Liver (tissue), 9 donors: Measurements from ENCODE around the gene NUP37. TPM values are rescaled to one million over a fixed set of nuclear protein-coding genes. Genes with fewer than 3 reads are reported as not detected.
A peak's percentile ranks its signal among the peaks of the same experiment; 100 is the strongest.

Experiments
- DNase-seq: peaks from one replicate; pipeline ENCODE4 v3.0.0-alpha.2; 2017; ENCODE audit warnings: low spot score
- H3K27ac ChIP-seq, 2 donors: one replicate each; pipeline ENCODE4 v1.7.0; 2013; ENCODE audit warnings: inconsistent platforms in 2 of 2, low read length in 2 of 2, control low read depth in 1 of 2, low read depth in 1 of 2, mild to moderate bottlenecking in 1 of 2
- H3K27me3 ChIP-seq, 4 donors: one replicate each; pipeline versions ENCODE4 v1.6.1 to v1.7.0; 2013; ENCODE audit warnings: low read length in 3 of 4, inconsistent platforms in 1 of 4, mild to moderate bottlenecking in 1 of 4, moderate library complexity in 1 of 4; ENCODE audit not compliant: control insufficient read depth in 4 of 4, insufficient read depth in 4 of 4
- H3K36me3 ChIP-seq, 4 donors: one replicate each; pipeline versions ENCODE4 v1.6.1 to v1.7.0; 2013; ENCODE audit warnings: low read length in 3 of 4, mild to moderate bottlenecking in 3 of 4, low read depth in 1 of 4, moderate library complexity in 1 of 4; ENCODE audit not compliant: control insufficient read depth in 4 of 4, insufficient read depth in 3 of 4
- H3K4me1 ChIP-seq, 4 donors: one replicate each; pipeline versions ENCODE4 v1.6.1 to v1.7.0; 2013; ENCODE audit warnings: low read length in 3 of 4, mild to moderate bottlenecking in 3 of 4, moderate library complexity in 1 of 4; ENCODE audit not compliant: control insufficient read depth in 4 of 4, insufficient read depth in 4 of 4
- H3K4me3 ChIP-seq, 3 donors: one replicate each; pipeline versions ENCODE4 v1.6.1 to v1.7.0; 2013; ENCODE audit warnings: low read length in 3 of 3, control low read depth in 1 of 3, low read depth in 1 of 3, mild to moderate bottlenecking in 1 of 3
- H3K9ac ChIP-seq, 2 donors: one replicate each; pipeline ENCODE4 v1.7.0; 2013; ENCODE audit warnings: low read length in 2 of 2, mild to moderate bottlenecking in 2 of 2, moderate library complexity in 2 of 2, control low read depth in 1 of 2, low read depth in 1 of 2
- H3K9me3 ChIP-seq, 4 donors: one replicate each; pipeline versions ENCODE4 v1.6.1 to v1.7.0; 2013; ENCODE audit warnings: low read length in 3 of 4; ENCODE audit not compliant: control insufficient read depth in 4 of 4
- EGR1 ChIP-seq, 2 donors: IDR thresholded peaks; 2 replicates each; pipeline ENCODE4 v1.6.1; 2016 to 2018; ENCODE audit warnings: antibody characterized with exemption in 2 of 2, low read depth in 2 of 2
- FOXA1 ChIP-seq: IDR thresholded peaks from 2 replicates; pipeline ENCODE4 v1.6.1; 2016; ENCODE audit warnings: antibody characterized with exemption
- FOXA2 ChIP-seq: IDR thresholded peaks from 2 replicates; pipeline ENCODE4 v1.6.1; 2016; ENCODE audit warnings: antibody characterized with exemption
- GABPA ChIP-seq, 2 donors: IDR thresholded peaks in 1 of 2; conservative IDR thresholded peaks in 1 of 2; 2 replicates each; pipeline ENCODE4 v1.6.1; 2016; ENCODE audit warnings: antibody characterized with exemption in 2 of 2, mild to moderate bottlenecking in 1 of 2, moderate library complexity in 1 of 2
- HNF4A ChIP-seq, 2 donors: conservative IDR thresholded peaks; 2 replicates each; pipeline ENCODE4 v1.6.1; 2016; ENCODE audit warnings: antibody characterized with exemption in 2 of 2, mild to moderate bottlenecking in 2 of 2
- HNF4G ChIP-seq: IDR thresholded peaks from 2 replicates; pipeline ENCODE4 v1.6.1; 2016; ENCODE audit warnings: antibody characterized with exemption
- JUND ChIP-seq, 2 donors: IDR thresholded peaks; 2 replicates each; pipeline ENCODE4 v1.6.1; 2016; ENCODE audit warnings: antibody characterized with exemption in 2 of 2
- NR2F2 ChIP-seq: IDR thresholded peaks from 2 replicates; pipeline ENCODE4 v1.6.1; 2016; ENCODE audit warnings: antibody characterized with exemption
- RAD21 ChIP-seq, 2 donors: IDR thresholded peaks; 2 replicates each; pipeline ENCODE4 v1.6.1; 2016; ENCODE audit warnings: antibody characterized with exemption in 2 of 2, mild to moderate bottlenecking in 2 of 2
- RXRA ChIP-seq, 2 donors: IDR thresholded peaks; 2 replicates each; pipeline ENCODE4 v1.6.1; 2017 to 2018; ENCODE audit warnings: antibody characterized with exemption in 2 of 2, mild to moderate bottlenecking in 1 of 2
- SP1 ChIP-seq: IDR thresholded peaks from 2 replicates; pipeline ENCODE4 v1.6.1; 2018; ENCODE audit warnings: antibody characterized with exemption, mild to moderate bottlenecking
- TAF1 ChIP-seq: conservative IDR thresholded peaks from 2 replicates; pipeline ENCODE4 v1.6.1; 2016; ENCODE audit warnings: antibody characterized with exemption, mild to moderate bottlenecking
- YY1 ChIP-seq: IDR thresholded peaks from 2 replicates; pipeline ENCODE4 v1.6.1; 2016; ENCODE audit warnings: antibody characterized with exemption, mild to moderate bottlenecking
- WGBS: extraction: QIAGEN DNeasy Blood & Tissue Kit; methylation state at CpG from one replicate; pipeline ENCODE4 v1.1.7; 2013; 5-methylcytosine and 5-hydroxymethylcytosine counted together
- polyA plus RNA-seq, 2 donors: library from polyadenylated mRNA; stranded (reverse) in 1 of 2; unstranded in 1 of 2; fragments of 200-250 nt in 1 of 2; fragments of >200 nt in 1 of 2; fragmentation: Nextera tagmentation in 1 of 2; extraction: Ambion mirVana in 1 of 2; gene quantifications; one replicate each; pipeline versions ENCODE4 v1.2.1 to v1.2.3, GENCODE V29; 2013 to 2015
- total RNA-seq, 2 donors: library from RNA; depleted of rRNA; stranded (reverse); fragments of >200 nt; gene quantifications; one replicate each; pipeline ENCODE4 v1.2.3, GENCODE V29; 2014
- TF ChIP-seq, protein P1 (sequence below): IDR thresholded peaks from 2 replicates; pipeline ENCODE4 v1.6.1; 2016; ENCODE audit warnings: antibody characterized with exemption, mild to moderate bottlenecking
- TF ChIP-seq, protein P2 (sequence below): fragments of 150-350 bp; IDR thresholded peaks from 2 replicates; pipeline ENCODE4 v1.5.1; 2017; ENCODE audit warnings: improper control_type of control experiment, low read depth, low read length; ENCODE audit not compliant: missing input control
- TF ChIP-seq, protein P3 (sequence below): IDR thresholded peaks from 2 replicates; pipeline ENCODE4 v1.6.1; 2016; ENCODE audit warnings: antibody characterized with exemption
- TF ChIP-seq, protein P4 (sequence below): IDR thresholded peaks from 2 replicates; pipeline ENCODE4 v1.6.1; 2016; ENCODE audit warnings: antibody characterized with exemption
- TF ChIP-seq, protein P5 (sequence below): IDR thresholded peaks from 2 replicates; pipeline ENCODE4 v1.6.1; 2016; ENCODE audit warnings: antibody characterized with exemption
- donor health status: healthy.
- donor health status: healthy.
- donor health status: healthy.
- donor health status: healthy.
- donor health status: healthy.

The NUP37 gene, protein sequence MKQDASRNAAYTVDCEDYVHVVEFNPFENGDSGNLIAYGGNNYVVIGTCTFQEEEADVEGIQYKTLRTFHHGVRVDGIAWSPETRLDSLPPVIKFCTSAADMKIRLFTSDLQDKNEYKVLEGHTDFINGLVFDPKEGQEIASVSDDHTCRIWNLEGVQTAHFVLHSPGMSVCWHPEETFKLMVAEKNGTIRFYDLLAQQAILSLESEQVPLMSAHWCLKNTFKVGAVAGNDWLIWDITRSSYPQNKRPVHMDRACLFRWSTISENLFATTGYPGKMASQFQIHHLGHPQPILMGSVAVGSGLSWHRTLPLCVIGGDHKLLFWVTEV
- total RNA-seq, result 10 to 100 TPM in 1 of 2 donors, 1 to 10 TPM in 1; 8.2 to 24.5 TPM
- polyA plus RNA-seq, result 1 to 10 TPM; 7.3 to 8.8 TPM

DNA sequence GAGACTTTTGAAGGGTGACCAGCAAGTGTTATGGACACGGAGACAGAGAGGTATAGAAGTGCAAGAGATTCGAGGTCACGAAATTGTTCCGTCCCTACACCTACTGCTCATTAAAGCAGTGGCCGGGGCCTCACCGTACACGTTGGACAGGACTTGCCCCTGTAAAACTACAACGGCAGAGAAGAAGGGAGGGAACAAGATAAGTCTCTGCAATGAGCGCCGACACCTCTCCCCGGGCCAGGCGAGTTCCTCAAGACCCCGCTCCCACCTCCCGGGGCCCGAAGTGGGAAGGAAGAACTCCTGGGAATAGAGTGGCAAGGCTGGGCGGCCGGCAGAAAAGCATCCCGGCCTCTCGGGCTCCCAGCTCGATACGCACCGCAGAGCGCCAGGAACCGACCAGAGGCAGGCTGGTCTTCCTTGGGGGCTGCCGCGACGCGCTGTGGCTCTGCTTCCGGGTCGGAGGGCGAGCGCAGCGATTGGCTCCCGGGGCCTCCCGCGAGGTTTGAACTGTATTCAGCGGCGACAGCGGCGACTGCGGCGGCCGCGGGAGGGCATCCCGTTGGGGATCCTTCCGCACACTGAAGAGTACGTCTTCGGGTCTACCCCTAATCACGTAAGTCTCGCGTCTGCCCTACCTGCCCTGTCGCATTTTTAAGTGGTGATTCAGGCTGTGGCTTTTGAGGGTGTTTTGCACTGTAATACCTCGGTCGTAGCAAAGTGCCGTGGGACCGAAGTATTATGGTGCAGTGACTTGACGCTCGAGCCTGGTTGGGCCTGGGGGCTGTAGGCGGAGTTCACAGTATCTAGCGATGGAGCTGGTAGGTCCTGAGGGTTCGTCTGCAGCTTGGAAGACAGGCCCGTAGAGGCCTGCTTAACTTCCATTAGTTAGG is at the start of gene NUP37, which contains the start of gene PARPBP:
NUP37 (minus strand) TSS at position 441 of the 890 bp plus-strand sequence. CDS start 1,596 bp downstream, outside the sequence.
PARPBP (plus strand) TSS at position 510 of the 890 bp plus-strand sequence. CDS start 3,706 bp downstream, outside the sequence.
- H3K4me1 ChIP-seq, result peaks cover 4 to 15% (median 12%) of the 10 kb centered on the region in 4 donors
- DNase-seq, result peak; percentile 94
- H3K9me3 ChIP-seq, result no peaks in the 10 kb centered on the region
- TF ChIP-seq, protein P1, sequence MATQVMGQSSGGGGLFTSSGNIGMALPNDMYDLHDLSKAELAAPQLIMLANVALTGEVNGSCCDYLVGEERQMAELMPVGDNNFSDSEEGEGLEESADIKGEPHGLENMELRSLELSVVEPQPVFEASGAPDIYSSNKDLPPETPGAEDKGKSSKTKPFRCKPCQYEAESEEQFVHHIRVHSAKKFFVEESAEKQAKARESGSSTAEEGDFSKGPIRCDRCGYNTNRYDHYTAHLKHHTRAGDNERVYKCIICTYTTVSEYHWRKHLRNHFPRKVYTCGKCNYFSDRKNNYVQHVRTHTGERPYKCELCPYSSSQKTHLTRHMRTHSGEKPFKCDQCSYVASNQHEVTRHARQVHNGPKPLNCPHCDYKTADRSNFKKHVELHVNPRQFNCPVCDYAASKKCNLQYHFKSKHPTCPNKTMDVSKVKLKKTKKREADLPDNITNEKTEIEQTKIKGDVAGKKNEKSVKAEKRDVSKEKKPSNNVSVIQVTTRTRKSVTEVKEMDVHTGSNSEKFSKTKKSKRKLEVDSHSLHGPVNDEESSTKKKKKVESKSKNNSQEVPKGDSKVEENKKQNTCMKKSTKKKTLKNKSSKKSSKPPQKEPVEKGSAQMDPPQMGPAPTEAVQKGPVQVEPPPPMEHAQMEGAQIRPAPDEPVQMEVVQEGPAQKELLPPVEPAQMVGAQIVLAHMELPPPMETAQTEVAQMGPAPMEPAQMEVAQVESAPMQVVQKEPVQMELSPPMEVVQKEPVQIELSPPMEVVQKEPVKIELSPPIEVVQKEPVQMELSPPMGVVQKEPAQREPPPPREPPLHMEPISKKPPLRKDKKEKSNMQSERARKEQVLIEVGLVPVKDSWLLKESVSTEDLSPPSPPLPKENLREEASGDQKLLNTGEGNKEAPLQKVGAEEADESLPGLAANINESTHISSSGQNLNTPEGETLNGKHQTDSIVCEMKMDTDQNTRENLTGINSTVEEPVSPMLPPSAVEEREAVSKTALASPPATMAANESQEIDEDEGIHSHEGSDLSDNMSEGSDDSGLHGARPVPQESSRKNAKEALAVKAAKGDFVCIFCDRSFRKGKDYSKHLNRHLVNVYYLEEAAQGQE, result no peak
- TF ChIP-seq RXRA (IDR thresholded peaks at IDR 0.05), result no peak
- peak; percentile 50 for TF ChIP-seq SP1
- TF ChIP-seq, protein P2, sequence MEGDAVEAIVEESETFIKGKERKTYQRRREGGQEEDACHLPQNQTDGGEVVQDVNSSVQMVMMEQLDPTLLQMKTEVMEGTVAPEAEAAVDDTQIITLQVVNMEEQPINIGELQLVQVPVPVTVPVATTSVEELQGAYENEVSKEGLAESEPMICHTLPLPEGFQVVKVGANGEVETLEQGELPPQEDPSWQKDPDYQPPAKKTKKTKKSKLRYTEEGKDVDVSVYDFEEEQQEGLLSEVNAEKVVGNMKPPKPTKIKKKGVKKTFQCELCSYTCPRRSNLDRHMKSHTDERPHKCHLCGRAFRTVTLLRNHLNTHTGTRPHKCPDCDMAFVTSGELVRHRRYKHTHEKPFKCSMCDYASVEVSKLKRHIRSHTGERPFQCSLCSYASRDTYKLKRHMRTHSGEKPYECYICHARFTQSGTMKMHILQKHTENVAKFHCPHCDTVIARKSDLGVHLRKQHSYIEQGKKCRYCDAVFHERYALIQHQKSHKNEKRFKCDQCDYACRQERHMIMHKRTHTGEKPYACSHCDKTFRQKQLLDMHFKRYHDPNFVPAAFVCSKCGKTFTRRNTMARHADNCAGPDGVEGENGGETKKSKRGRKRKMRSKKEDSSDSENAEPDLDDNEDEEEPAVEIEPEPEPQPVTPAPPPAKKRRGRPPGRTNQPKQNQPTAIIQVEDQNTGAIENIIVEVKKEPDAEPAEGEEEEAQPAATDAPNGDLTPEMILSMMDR, result no peak
- no peak for TF ChIP-seq HNF4G
- TF ChIP-seq YY1, result peak; percentile 32
- TF ChIP-seq, protein P3, sequence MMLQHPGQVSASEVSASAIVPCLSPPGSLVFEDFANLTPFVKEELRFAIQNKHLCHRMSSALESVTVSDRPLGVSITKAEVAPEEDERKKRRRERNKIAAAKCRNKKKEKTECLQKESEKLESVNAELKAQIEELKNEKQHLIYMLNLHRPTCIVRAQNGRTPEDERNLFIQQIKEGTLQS, result no peak
- no peak for TF ChIP-seq JUND (IDR thresholded peaks at IDR 0.05)
- TF ChIP-seq EGR1 (IDR thresholded peaks at IDR 0.05; ENCODE audit: low read depth in 2 of 2), result no peak
- peak; percentile 19 for TF ChIP-seq TAF1
- peak in 1 of 2 donors; percentile 23 for TF ChIP-seq RAD21 (IDR thresholded peaks at IDR 0.05)
- no peak for TF ChIP-seq FOXA1
- TF ChIP-seq, protein P4, sequence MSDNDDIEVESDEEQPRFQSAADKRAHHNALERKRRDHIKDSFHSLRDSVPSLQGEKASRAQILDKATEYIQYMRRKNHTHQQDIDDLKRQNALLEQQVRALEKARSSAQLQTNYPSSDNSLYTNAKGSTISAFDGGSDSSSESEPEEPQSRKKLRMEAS, result no peak
- no peak for TF ChIP-seq FOXA2
- no peak for TF ChIP-seq NR2F2
- no peak for TF ChIP-seq HNF4A (conservative IDR thresholded peaks at IDR 0.05)
- TF ChIP-seq, protein P5, sequence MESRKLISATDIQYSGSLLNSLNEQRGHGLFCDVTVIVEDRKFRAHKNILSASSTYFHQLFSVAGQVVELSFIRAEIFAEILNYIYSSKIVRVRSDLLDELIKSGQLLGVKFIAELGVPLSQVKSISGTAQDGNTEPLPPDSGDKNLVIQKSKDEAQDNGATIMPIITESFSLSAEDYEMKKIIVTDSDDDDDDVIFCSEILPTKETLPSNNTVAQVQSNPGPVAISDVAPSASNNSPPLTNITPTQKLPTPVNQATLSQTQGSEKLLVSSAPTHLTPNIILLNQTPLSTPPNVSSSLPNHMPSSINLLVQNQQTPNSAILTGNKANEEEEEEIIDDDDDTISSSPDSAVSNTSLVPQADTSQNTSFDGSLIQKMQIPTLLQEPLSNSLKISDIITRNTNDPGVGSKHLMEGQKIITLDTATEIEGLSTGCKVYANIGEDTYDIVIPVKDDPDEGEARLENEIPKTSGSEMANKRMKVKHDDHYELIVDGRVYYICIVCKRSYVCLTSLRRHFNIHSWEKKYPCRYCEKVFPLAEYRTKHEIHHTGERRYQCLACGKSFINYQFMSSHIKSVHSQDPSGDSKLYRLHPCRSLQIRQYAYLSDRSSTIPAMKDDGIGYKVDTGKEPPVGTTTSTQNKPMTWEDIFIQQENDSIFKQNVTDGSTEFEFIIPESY, result peak; percentile 94
- TF ChIP-seq GABPA (IDR thresholded peaks at IDR 0.05 in 1 of 2, conservative IDR thresholded peaks at IDR 0.05 in 1 of 2), result peak; percentile 65 to 90
- H3K4me3 ChIP-seq, result peak within 1 kb of the TSS; percentile 73 to 97 (median 77)
- WGBS, result under 1% methylated on average over 62 of the region's 62 CpGs
- H3K36me3 ChIP-seq, result peaks cover 1 to 6% (median 3%) of the 10 kb centered on the region in 4 donors
- no peaks in the 10 kb centered on the region for H3K27me3 ChIP-seq
- peak within 1 kb of the TSS in 1 of 2 donors; percentile 45 for H3K27ac ChIP-seq
- H3K9ac ChIP-seq, result peak within 1 kb of the TSS; percentile 40 to 97
